ENCODE measurements around the gene KCNJ16.

DNA sequence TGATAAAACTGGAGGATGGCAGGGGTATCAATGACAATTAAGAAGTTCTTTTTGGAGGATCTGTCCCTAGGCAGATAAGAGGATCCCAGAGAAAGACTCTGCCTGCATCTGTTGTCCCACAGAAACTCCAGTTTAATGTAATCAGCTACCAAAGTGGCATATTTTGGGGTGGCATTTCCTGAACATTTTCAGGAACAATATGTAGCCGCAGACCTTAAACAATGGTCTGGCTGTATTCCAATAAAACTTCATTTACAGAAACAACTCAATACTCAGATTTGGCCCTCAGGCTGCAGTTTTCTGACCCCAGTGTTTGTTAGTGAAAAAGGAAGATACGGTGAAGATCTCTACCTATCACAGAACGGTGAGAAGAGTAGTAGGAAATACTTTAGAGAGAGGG is 46.1 kb downstream of the KCNJ16 start:
- TF ChIP-seq CTBP1 (IDR thresholded peaks at IDR 0.05; ENCODE audit: borderline replicate concordance) (no peak), EP300 (IDR thresholded peaks at IDR 0.05; ENCODE audit: low read length) (no peak), YY1 (IDR thresholded peaks at IDR 0.05; ENCODE audit: borderline replicate concordance in 1 of 3, control insufficient read depth in 1 of 3, extremely low read depth in 1 of 3, insufficient read depth in 3 of 3, insufficient read length in 1 of 3, insufficient replicate concordance in 2 of 3, low read depth in 1 of 3, low read length in 2 of 3) (no peak), CTCF (IDR thresholded peaks at IDR 0.05 in 2 of 3, conservative IDR thresholded peaks at IDR 0.05 in 1 of 3; ENCODE audit: insufficient read depth in 2 of 3, low read depth in 1 of 3, low read length in 3 of 3) (no peak), ZNF311 (CRISPR knock-in tag; IDR thresholded peaks at IDR 0.05) (no peak), SAFB2 (IDR thresholded peaks at IDR 0.05; ENCODE audit: borderline replicate concordance, low read depth, low read length, severe bottlenecking) (no peak)
